GM19452 (cell line): ENCODE results near the gene FRMD1.

Experiments used
- ATAC-seq: cut with Tn5 transposase; IDR thresholded peaks from one replicate; pipeline ENCODE4 v1.9.1; 2021; ENCODE audit not compliant: unreplicated experiment

The FRMD1 gene

GRCh38 chr6:168096271-168096764, 17.3 kb upstream of the FRMD1 start:
- ATAC-seq: no peak

GRCh38 chr6:168095716-168096250, 16.8 kb upstream of the FRMD1 start:
- no peak for ATAC-seq

- no peak for ATAC-seq
Measured at GRCh38 chr6:168095171-168095691, 16.2 kb upstream of the FRMD1 start.

GRCh38 chr6:168093634-168094033, 14.6 kb upstream of the FRMD1 start:
- ATAC-seq: no peak

GRCh38 chr6:168093071-168093505, 14.1 kb upstream of the FRMD1 start:
- ATAC-seq: no peak

- no peak for ATAC-seq
Measured at GRCh38 chr6:168092541-168092940, 13.5 kb upstream of the FRMD1 start.

GRCh38 chr6:168091381-168092264, 12.6 kb upstream of the FRMD1 start:
- ATAC-seq: no peak

- no peak for ATAC-seq
Measured at GRCh38 chr6:168090706-168091105, 11.7 kb upstream of the FRMD1 start.

- ATAC-seq: no peak
Measured at GRCh38 chr6:168090064-168090690, 11.2 kb upstream of the FRMD1 start.

GRCh38 chr6:168089186-168090063, 10.4 kb upstream of the FRMD1 start:
- ATAC-seq: no peak

GRCh38 chr6:168088161-168089053, 9.4 kb upstream of the FRMD1 start:
- ATAC-seq: no peak

GRCh38 chr6:168087436-168088160, 8.6 kb upstream of the FRMD1 start:
- ATAC-seq: no peak

GRCh38 chr6:168086616-168087015, 7.6 kb upstream of the FRMD1 start:
- no peak for ATAC-seq

- no peak for ATAC-seq
Measured at GRCh38 chr6:168086066-168086465, 7.1 kb upstream of the FRMD1 start.

GRCh38 chr6:168084465-168085160, 5.6 kb upstream of the FRMD1 start:
- no peak for ATAC-seq

- no peak for ATAC-seq
Measured at GRCh38 chr6:168083514-168083885, 4.5 kb upstream of the FRMD1 start.

- ATAC-seq: no peak
Measured at GRCh38 chr6:168082860-168083513, 4.0 kb upstream of the FRMD1 start.
